ENCODE measurements around the gene FAM89B. TPM values are rescaled to one million over a fixed set of nuclear protein-coding genes. Genes with fewer than 3 reads are reported as not detected.

FAM89B gene
- total RNA-seq, 1 experiment from 2014 or later: 102 TPM

DNA sequence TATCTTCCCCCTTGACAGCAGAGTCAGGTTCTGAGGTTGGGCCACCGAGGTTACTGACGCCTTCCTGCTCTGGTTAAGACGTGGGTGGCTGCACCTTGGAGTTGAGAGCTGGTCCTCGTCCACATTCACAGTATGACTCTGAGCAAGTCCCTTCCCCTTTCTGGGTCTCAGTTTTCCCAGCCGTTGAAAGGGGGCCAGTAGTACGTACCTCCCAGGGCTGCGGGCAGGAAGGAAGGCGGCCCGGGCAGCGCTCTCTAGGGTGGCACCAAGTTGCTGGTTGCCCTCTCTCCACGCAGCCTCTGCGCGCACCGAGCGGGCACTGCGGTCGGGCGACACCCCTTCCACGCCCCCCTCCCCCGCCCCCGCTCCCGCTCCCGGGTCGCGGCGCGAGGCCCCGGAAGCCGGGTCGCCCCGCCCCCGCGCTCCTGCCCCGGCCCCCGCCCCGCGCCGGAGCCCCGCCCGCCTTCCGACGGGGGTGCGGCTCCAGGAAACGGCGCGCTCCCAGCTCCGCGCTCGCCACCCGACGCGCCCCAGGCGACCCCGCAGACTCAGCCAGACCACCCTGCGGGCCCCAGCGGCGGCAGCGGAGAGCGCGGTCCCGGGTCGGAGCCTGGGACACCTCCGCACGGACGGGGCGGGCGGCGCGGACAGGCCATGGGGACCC, 3.4 kb downstream of the FAM89B start, which contains the start of gene EHBP1L1:
Gene EHBP1L1, plus strand, starts transcription at position 486 of the 664 bp plus-strand sequence. CDS start 250 bp downstream, outside the sequence.
- in situ Hi-C loops (cut with HindIII; ENCODE audit: low pct_unique_long_range_greater_than_20kb, low sequenced_read_pairs): no loop called here
- no peak for DNase-seq (ENCODE audit: low read depth, low spot score)
- Histone ChIP-seq H3K27ac (ENCODE audit: low read length) (peak within 1 kb of the TSS; percentile 99), H3K27me3 (ENCODE audit: control insufficient read depth, insufficient read depth, low read length) (no peaks in the 10 kb centered on the region), H3K36me3 (ENCODE audit: control insufficient read depth, insufficient read depth, low read length) (no peaks in the 10 kb centered on the region; the same call in 1 of the 2 replicates), H3K4me3 (ENCODE audit: low read depth in 2 of 2, low read length in 2 of 2) (peak within 1 kb of the TSS; percentile 82 to 93), H3K4me1 (ENCODE audit: control insufficient read depth, insufficient read depth, low read length) (peaks cover 50% of the 10 kb centered on the region), H3K9me3 (ENCODE audit: control insufficient read depth, insufficient read depth, low read depth, low read length) (no peaks in the 10 kb centered on the region)
- no TSS peak for BruUV-seq (replicated peaks)
- TF ChIP-seq, protein P1, sequence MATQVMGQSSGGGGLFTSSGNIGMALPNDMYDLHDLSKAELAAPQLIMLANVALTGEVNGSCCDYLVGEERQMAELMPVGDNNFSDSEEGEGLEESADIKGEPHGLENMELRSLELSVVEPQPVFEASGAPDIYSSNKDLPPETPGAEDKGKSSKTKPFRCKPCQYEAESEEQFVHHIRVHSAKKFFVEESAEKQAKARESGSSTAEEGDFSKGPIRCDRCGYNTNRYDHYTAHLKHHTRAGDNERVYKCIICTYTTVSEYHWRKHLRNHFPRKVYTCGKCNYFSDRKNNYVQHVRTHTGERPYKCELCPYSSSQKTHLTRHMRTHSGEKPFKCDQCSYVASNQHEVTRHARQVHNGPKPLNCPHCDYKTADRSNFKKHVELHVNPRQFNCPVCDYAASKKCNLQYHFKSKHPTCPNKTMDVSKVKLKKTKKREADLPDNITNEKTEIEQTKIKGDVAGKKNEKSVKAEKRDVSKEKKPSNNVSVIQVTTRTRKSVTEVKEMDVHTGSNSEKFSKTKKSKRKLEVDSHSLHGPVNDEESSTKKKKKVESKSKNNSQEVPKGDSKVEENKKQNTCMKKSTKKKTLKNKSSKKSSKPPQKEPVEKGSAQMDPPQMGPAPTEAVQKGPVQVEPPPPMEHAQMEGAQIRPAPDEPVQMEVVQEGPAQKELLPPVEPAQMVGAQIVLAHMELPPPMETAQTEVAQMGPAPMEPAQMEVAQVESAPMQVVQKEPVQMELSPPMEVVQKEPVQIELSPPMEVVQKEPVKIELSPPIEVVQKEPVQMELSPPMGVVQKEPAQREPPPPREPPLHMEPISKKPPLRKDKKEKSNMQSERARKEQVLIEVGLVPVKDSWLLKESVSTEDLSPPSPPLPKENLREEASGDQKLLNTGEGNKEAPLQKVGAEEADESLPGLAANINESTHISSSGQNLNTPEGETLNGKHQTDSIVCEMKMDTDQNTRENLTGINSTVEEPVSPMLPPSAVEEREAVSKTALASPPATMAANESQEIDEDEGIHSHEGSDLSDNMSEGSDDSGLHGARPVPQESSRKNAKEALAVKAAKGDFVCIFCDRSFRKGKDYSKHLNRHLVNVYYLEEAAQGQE (IDR thresholded peaks at IDR 0.05; ENCODE audit: insufficient read depth in 1 of 2, low read depth in 2 of 2, low read length in 1 of 2): no peak
- no peak for TF ChIP-seq SIN3A (IDR thresholded peaks at IDR 0.05; ENCODE audit: borderline replicate concordance, insufficient read depth, low read depth, low read length)
- no peak for TF ChIP-seq TCF7L2 (IDR thresholded peaks at IDR 0.05; ENCODE audit: low read depth, low read length)
- no peak for TF ChIP-seq POLR2AphosphoS5 (IDR thresholded peaks at IDR 0.05; ENCODE audit: low read depth, low read length)
- TF ChIP-seq, protein P2, sequence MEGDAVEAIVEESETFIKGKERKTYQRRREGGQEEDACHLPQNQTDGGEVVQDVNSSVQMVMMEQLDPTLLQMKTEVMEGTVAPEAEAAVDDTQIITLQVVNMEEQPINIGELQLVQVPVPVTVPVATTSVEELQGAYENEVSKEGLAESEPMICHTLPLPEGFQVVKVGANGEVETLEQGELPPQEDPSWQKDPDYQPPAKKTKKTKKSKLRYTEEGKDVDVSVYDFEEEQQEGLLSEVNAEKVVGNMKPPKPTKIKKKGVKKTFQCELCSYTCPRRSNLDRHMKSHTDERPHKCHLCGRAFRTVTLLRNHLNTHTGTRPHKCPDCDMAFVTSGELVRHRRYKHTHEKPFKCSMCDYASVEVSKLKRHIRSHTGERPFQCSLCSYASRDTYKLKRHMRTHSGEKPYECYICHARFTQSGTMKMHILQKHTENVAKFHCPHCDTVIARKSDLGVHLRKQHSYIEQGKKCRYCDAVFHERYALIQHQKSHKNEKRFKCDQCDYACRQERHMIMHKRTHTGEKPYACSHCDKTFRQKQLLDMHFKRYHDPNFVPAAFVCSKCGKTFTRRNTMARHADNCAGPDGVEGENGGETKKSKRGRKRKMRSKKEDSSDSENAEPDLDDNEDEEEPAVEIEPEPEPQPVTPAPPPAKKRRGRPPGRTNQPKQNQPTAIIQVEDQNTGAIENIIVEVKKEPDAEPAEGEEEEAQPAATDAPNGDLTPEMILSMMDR (IDR thresholded peaks at IDR 0.05): no peak
- ChIA-PET CTCF (interaction anchor here (0.5 to 2.2 kb wide), 4 partner anchors 12 to 727 kb away, joined by 3 to 7 read pairs (median 4); no protein-coding TSS in a partner anchor), POLR2A (interaction anchor here (0.5 kb wide), 1 partner anchor 57 kb away, joined by 3 read pairs; no protein-coding TSS in a partner anchor)
- peak; percentile 26 for ATAC-seq
- intact Hi-C loops (cut with micrococcal nuclease; ENCODE audit: unreplicated experiment): loop anchor here (2.0 kb wide), 1 partner anchor 39 kb away; the partner anchor contains the start of genes MAP3K11 and PCNX3

DNA sequence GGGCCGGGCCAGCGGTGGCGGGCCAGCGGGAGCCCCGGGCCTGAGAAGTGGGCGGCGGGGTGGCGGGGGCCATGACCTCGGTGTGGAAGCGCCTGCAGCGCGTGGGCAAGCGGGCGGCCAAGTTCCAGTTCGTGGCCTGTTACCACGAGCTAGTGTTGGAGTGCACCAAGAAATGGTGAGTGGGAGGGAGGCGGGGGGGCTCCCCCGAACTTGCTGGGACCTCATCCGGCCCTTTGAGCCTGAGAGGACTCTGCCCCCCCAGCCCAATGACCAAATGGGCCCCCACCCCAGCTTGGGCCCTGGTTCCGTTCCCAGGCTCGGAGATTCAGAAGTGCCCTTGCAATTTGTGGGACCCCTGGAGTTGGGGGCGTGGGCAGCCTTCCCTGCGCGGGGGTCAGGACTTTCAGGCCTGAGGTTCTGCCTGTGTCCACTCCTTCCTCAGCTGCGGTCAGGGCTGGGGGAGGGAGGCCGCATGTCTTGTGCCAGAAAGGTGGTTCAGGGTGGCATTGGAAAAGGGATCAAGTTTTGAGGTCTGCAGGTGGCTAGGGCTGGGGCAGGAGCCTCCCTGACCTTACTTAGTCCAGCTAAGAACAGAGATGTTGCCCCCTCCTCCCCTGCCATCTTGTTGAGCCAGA, 4.0 kb downstream of the FAM89B start:
- BruUV-seq (replicated peaks): no TSS peak
- in situ Hi-C loops (cut with HindIII; ENCODE audit: low pct_unique_long_range_greater_than_20kb, low sequenced_read_pairs) (no loop called here), intact Hi-C loops (cut with micrococcal nuclease; ENCODE audit: unreplicated experiment) (loop anchor here (2.0 kb wide), 1 partner anchor 38 kb away; the partner anchor contains the start of genes MAP3K11 and PCNX3)
- Histone ChIP-seq H3K4me3 (ENCODE audit: low read depth in 2 of 2, low read length in 2 of 2) (peak overlapping the region; percentile 80 to 93), H3K4me1 (ENCODE audit: control insufficient read depth, insufficient read depth, low read length) (peaks cover 45% of the 10 kb centered on the region), H3K36me3 (ENCODE audit: control insufficient read depth, insufficient read depth, low read length) (no peaks in the 10 kb centered on the region; the same call in 1 of the 2 replicates), H3K27me3 (ENCODE audit: control insufficient read depth, insufficient read depth, low read length) (no peaks in the 10 kb centered on the region), H3K27ac (ENCODE audit: low read length) (peak overlapping the region; percentile 94), H3K9me3 (ENCODE audit: control insufficient read depth, insufficient read depth, low read depth, low read length) (no peaks in the 10 kb centered on the region)
- CTCF ChIA-PET: interaction anchor here (0.5 to 2.2 kb wide), 4 partner anchors 11 to 726 kb away, joined by 3 to 7 read pairs (median 4); no protein-coding TSS in a partner anchor
- ATAC-seq: no peak
- TF ChIP-seq TCF7L2 (IDR thresholded peaks at IDR 0.05; ENCODE audit: low read depth, low read length) (no peak), SIN3A (IDR thresholded peaks at IDR 0.05; ENCODE audit: borderline replicate concordance, insufficient read depth, low read depth, low read length) (no peak), POLR2AphosphoS5 (IDR thresholded peaks at IDR 0.05; ENCODE audit: low read depth, low read length) (no peak)
- TF ChIP-seq, protein P1 (IDR thresholded peaks at IDR 0.05; ENCODE audit: insufficient read depth in 1 of 2, low read depth in 2 of 2, low read length in 1 of 2): no peak
- TF ChIP-seq, protein P2 (IDR thresholded peaks at IDR 0.05): no peak
- POLR2A ChIA-PET: no interaction called here
- DNase-seq (ENCODE audit: low read depth, low spot score): no peak
